Ishikawa (cell line): ENCODE measurements around the gene NSMCE1.

Experiments
- EP300 ChIP-seq: IDR thresholded peaks from 2 replicates; pipeline ENCODE4 v1.6.1; 2012; ENCODE audit warnings: borderline replicate concordance
- MAX ChIP-seq: IDR thresholded peaks from 2 replicates; pipeline ENCODE4 v1.6.1; 2012
- RAD21 ChIP-seq: IDR thresholded peaks from 2 replicates; pipeline ENCODE4 v1.6.1; 2012; ENCODE audit warnings: low read depth
- TCF12 ChIP-seq: IDR thresholded peaks from 2 replicates; pipeline ENCODE4 v1.6.1; 2012; ENCODE audit warnings: low read depth
- TEAD4 ChIP-seq: IDR thresholded peaks from 2 replicates; pipeline ENCODE4 v1.6.1; 2012
- ZBTB7A ChIP-seq: IDR thresholded peaks from 2 replicates; pipeline ENCODE4 v1.6.1; 2012; ENCODE audit warnings: low read depth
- TF ChIP-seq, protein P1 (sequence below): IDR thresholded peaks from 2 replicates; pipeline ENCODE4 v1.6.1; 2012; ENCODE audit warnings: low read depth, mild to moderate bottlenecking

DNA sequence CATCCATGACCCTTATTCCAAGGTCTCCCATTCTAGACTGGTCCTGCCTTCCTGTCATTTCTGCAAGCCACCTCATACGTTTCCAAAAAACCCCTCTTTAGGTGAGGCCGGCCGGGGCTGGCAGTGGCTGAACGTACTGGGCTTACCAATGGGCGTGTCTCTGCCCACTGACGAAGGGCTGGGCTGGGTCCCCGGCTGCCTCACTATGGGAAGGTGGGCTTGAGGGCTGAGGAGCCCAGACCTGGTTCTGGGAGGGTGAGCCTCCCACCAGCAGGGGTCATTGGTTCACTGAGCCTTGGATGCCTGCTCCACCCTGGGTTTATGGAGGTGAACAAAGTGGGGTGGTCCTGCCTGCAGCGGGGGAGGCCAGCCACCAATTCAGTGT lies 45.4 kb downstream of the NSMCE1 start:
- TF ChIP-seq RAD21 = no peak
- TF ChIP-seq TCF12 = no peak
- TF ChIP-seq ZBTB7A = no peak
- TF ChIP-seq, protein P1, sequence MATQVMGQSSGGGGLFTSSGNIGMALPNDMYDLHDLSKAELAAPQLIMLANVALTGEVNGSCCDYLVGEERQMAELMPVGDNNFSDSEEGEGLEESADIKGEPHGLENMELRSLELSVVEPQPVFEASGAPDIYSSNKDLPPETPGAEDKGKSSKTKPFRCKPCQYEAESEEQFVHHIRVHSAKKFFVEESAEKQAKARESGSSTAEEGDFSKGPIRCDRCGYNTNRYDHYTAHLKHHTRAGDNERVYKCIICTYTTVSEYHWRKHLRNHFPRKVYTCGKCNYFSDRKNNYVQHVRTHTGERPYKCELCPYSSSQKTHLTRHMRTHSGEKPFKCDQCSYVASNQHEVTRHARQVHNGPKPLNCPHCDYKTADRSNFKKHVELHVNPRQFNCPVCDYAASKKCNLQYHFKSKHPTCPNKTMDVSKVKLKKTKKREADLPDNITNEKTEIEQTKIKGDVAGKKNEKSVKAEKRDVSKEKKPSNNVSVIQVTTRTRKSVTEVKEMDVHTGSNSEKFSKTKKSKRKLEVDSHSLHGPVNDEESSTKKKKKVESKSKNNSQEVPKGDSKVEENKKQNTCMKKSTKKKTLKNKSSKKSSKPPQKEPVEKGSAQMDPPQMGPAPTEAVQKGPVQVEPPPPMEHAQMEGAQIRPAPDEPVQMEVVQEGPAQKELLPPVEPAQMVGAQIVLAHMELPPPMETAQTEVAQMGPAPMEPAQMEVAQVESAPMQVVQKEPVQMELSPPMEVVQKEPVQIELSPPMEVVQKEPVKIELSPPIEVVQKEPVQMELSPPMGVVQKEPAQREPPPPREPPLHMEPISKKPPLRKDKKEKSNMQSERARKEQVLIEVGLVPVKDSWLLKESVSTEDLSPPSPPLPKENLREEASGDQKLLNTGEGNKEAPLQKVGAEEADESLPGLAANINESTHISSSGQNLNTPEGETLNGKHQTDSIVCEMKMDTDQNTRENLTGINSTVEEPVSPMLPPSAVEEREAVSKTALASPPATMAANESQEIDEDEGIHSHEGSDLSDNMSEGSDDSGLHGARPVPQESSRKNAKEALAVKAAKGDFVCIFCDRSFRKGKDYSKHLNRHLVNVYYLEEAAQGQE = no peak
- no peak for TF ChIP-seq MAX
- no peak for TF ChIP-seq TEAD4
- TF ChIP-seq EP300 = no peak
